ENCODE results near the gene C6.

Gene C6

DNA sequence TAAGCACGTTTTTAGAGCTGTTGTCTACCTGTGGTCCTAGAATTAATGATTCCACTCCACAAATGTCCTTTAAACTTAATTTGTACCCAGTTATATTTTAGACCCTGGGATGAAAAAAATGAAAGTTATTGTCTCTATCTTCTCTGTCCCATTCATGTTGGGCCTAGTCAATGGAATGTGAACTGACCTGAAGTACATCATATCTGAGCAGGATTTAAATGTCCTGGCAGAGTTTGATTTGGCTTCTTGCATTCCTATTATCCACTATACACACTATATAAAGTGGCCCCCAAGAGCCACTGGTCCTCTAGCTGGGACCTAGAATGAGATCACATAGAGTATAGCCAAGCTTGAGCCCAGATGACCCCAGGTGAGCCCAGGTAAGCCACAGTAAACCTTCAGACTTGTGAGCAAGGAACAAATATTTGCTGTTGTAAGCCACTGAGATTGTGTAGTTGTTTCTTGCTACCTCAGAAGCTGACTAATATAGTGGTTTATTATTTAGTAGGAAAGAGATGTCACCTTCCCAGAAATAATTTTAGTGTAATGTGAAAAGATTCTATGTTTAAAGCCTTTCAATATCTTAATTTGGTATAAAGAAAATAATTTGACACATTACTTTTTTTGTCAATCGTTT, 37.1 kb upstream of the C6 start:
- Histone ChIP-seq H3K27ac (ENCODE audit: low read depth, low read length) (no peak overlapping the region), H3F3A (ENCODE audit: control insufficient read depth, insufficient read depth) (no peaks in the 10 kb centered on the region), H4K20me1 (ENCODE audit: control insufficient read depth, insufficient read depth, low read depth, low read length) (no peaks in the 10 kb centered on the region)

DNA sequence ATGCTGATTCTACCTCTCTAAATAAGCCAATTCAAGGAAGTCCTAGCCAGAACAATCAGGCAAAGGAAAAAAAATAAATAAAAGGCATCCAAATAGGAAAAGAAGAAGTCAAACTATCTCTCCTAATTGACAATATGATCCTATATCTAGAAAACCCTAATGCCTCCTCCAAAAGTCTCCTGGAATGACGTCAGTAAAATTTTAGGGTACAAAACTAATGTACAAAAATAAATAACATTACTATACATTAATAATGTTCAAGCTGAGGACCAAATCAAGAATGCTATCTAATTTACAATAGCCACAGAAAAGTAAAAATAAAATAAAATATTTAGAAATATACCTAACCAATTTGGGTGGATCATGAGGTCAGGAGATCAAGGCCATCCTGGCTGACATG, 33.8 kb upstream of the C6 start:
- H3K79me2 ChIP-seq (ENCODE audit: control insufficient read depth, low read length): no peaks in the 10 kb centered on the region
- no peaks in the 10 kb centered on the region for H3K9me2 ChIP-seq (replicated peaks; ENCODE audit: control insufficient read depth, low read length)
- H3F3A ChIP-seq (ENCODE audit: control insufficient read depth, insufficient read depth): no peaks in the 10 kb centered on the region
- H3K4me1 ChIP-seq (ENCODE audit: control insufficient read depth, low read length): no peaks in the 10 kb centered on the region
- no peaks in the 10 kb centered on the region for H3K27me3 ChIP-seq (ENCODE audit: control insufficient read depth, low read length)
- no peaks in the 10 kb centered on the region for H4K20me1 ChIP-seq (ENCODE audit: control insufficient read depth, insufficient read depth, low read depth, low read length)
- no peak overlapping the region for H3K4me2 ChIP-seq (ENCODE audit: low read length)
- no peak overlapping the region for H3K4me3 ChIP-seq (ENCODE audit: low read length)
- no peaks in the 10 kb centered on the region for H3K9me3 ChIP-seq (ENCODE audit: control insufficient read depth, insufficient read depth, low read length)
- H3K27ac ChIP-seq (ENCODE audit: low read depth, low read length): no peak overlapping the region
- TF ChIP-seq, protein P1, sequence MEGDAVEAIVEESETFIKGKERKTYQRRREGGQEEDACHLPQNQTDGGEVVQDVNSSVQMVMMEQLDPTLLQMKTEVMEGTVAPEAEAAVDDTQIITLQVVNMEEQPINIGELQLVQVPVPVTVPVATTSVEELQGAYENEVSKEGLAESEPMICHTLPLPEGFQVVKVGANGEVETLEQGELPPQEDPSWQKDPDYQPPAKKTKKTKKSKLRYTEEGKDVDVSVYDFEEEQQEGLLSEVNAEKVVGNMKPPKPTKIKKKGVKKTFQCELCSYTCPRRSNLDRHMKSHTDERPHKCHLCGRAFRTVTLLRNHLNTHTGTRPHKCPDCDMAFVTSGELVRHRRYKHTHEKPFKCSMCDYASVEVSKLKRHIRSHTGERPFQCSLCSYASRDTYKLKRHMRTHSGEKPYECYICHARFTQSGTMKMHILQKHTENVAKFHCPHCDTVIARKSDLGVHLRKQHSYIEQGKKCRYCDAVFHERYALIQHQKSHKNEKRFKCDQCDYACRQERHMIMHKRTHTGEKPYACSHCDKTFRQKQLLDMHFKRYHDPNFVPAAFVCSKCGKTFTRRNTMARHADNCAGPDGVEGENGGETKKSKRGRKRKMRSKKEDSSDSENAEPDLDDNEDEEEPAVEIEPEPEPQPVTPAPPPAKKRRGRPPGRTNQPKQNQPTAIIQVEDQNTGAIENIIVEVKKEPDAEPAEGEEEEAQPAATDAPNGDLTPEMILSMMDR (IDR thresholded peaks at IDR 0.05; ENCODE audit: low read depth, low read length, poor library complexity, severe bottlenecking): no peak
- TF ChIP-seq EZH2phosphoT487 (IDR thresholded peaks at IDR 0.05; ENCODE audit: borderline replicate concordance, low read length): no peak
- H3K36me3 ChIP-seq (ENCODE audit: control insufficient read depth, low read length): no peaks in the 10 kb centered on the region

More for the DNA sequence above, 37.1 kb upstream of the C6 start:
- no peak overlapping the region for H3K4me3 ChIP-seq (ENCODE audit: low read length)
- no peak overlapping the region for H3K4me2 ChIP-seq (ENCODE audit: low read length)
- H3K9me3 ChIP-seq (ENCODE audit: control insufficient read depth, insufficient read depth, low read length): no peaks in the 10 kb centered on the region
- no peaks in the 10 kb centered on the region for H3K36me3 ChIP-seq (ENCODE audit: control insufficient read depth, low read length)
- no peaks in the 10 kb centered on the region for H3K79me2 ChIP-seq (ENCODE audit: control insufficient read depth, low read length)
- H3K9me2 ChIP-seq (replicated peaks; ENCODE audit: control insufficient read depth, low read length): no peaks in the 10 kb centered on the region
- no peak for TF ChIP-seq EZH2phosphoT487 (IDR thresholded peaks at IDR 0.05; ENCODE audit: borderline replicate concordance, low read length)
- TF ChIP-seq, protein P1 (IDR thresholded peaks at IDR 0.05; ENCODE audit: low read depth, low read length, poor library complexity, severe bottlenecking): no peak
- no peaks in the 10 kb centered on the region for H3K27me3 ChIP-seq (ENCODE audit: control insufficient read depth, low read length)
- H3K4me1 ChIP-seq (ENCODE audit: control insufficient read depth, low read length): no peaks in the 10 kb centered on the region

DNA sequence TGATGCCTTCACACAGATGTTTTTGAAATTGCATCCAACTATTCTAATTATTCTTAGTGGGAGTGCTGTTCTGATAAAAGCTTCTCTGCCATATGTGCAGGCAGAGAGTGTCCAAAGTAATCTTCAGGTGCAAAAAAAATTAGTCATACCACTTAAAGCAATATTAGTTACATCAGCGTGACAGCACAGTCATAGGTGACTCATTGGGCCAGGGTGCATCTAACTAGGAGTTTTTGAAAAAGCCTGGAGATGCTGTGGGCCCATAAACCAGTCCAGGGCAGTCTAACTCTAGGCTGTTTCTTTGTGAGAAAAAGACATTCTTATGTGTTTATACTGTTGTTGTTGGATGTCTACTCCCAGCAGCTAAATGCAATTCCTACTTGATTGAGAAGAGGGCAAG, 33.0 kb upstream of the C6 start:
- Histone ChIP-seq H3K4me2 (ENCODE audit: low read length) (no peak overlapping the region), H3K4me1 (ENCODE audit: control insufficient read depth, low read length) (no peaks in the 10 kb centered on the region), H3F3A (ENCODE audit: control insufficient read depth, insufficient read depth) (no peaks in the 10 kb centered on the region), H3K27ac (ENCODE audit: low read depth, low read length) (no peak overlapping the region), H4K20me1 (ENCODE audit: control insufficient read depth, insufficient read depth, low read depth, low read length) (no peaks in the 10 kb centered on the region), H3K27me3 (ENCODE audit: control insufficient read depth, low read length) (no peaks in the 10 kb centered on the region), H3K4me3 (ENCODE audit: low read length) (no peak overlapping the region), H3K9me2 (replicated peaks; ENCODE audit: control insufficient read depth, low read length) (no peaks in the 10 kb centered on the region), H3K9me3 (ENCODE audit: control insufficient read depth, insufficient read depth, low read length) (no peaks in the 10 kb centered on the region), H3K79me2 (ENCODE audit: control insufficient read depth, low read length) (no peaks in the 10 kb centered on the region), H3K36me3 (ENCODE audit: control insufficient read depth, low read length) (no peaks in the 10 kb centered on the region)
- TF ChIP-seq, protein P1 (IDR thresholded peaks at IDR 0.05; ENCODE audit: low read depth, low read length, poor library complexity, severe bottlenecking): no peak
- no peak for TF ChIP-seq EZH2phosphoT487 (IDR thresholded peaks at IDR 0.05; ENCODE audit: borderline replicate concordance, low read length)

Data from DOHH2 (cell line).